Fibroblast of lung (primary cell): ENCODE results near the gene CIB2. TPM values are rescaled to one million over a fixed set of nuclear protein-coding genes. Genes with fewer than 3 reads are reported as not detected.

Source experiments
- DNase-seq, 2 donors: peaks; one replicate each; pipeline versions ENCODE4 v3.0.0 to v3.0.0-alpha.2; 2010; ENCODE audit warnings: low read depth in 2 of 2
- H2AFZ ChIP-seq: 2 replicates; pipeline ENCODE4 v1.5.1; 2012; ENCODE audit warnings: low read length, control low read depth, inconsistent platforms
- H3K27ac ChIP-seq: 2 replicates; pipeline ENCODE4 v1.5.1; 2011; ENCODE audit warnings: low read length, control low read depth; ENCODE audit not compliant: insufficient read depth
- H3K27me3 ChIP-seq: 2 replicates; pipeline ENCODE4 v1.5.1; 2011; ENCODE audit warnings: mild to moderate bottlenecking, low read length; ENCODE audit not compliant: control insufficient read depth, insufficient read depth
- H3K36me3 ChIP-seq: 2 replicates; pipeline ENCODE4 v1.5.1; 2011; ENCODE audit warnings: low read length; ENCODE audit not compliant: control insufficient read depth, insufficient read depth
- H3K4me1 ChIP-seq: 2 replicates; pipeline ENCODE4 v1.5.1; 2011; ENCODE audit warnings: low read length; ENCODE audit not compliant: control insufficient read depth, insufficient read depth; ENCODE audit errors: extremely low read depth
- H3K4me2 ChIP-seq: 2 replicates; pipeline ENCODE4 v1.5.1; 2011; ENCODE audit warnings: low read length, control low read depth; ENCODE audit not compliant: insufficient read depth; ENCODE audit errors: extremely low read depth
- H3K4me3 ChIP-seq, 4 experiments: fragments of 200-600 bp in 1 of 4; sonication (generic) in 1 of 4; replicated peaks in 1 of 4; 2 replicates each; pipeline ENCODE4 v1.5.1; 2011 to 2016; ENCODE audit warnings: low read length in 4 of 4, low read depth in 3 of 4, mild to moderate bottlenecking in 3 of 4, control low read depth in 2 of 4, inconsistent platforms in 1 of 4, mixed read lengths in 1 of 4; ENCODE audit not compliant: insufficient read depth in 1 of 4; ENCODE audit errors: control extremely low read depth in 1 of 4
- H3K79me2 ChIP-seq: 2 replicates; pipeline ENCODE4 v1.5.1; 2012; ENCODE audit warnings: mild to moderate bottlenecking, low read length, inconsistent platforms; ENCODE audit not compliant: control insufficient read depth, insufficient read depth
- H3K9ac ChIP-seq: 2 replicates; pipeline ENCODE4 v1.5.1; 2011; ENCODE audit warnings: mild to moderate bottlenecking, low read length, control low read depth; ENCODE audit not compliant: insufficient read depth
- H3K9me3 ChIP-seq: 2 replicates; pipeline ENCODE4 v1.5.1; 2012; ENCODE audit warnings: low read depth, low read length; ENCODE audit not compliant: control insufficient read depth, insufficient read depth
- H4K20me1 ChIP-seq: 2 replicates; pipeline ENCODE4 v1.5.1; 2011; ENCODE audit warnings: low read length; ENCODE audit not compliant: control insufficient read depth, insufficient read depth; ENCODE audit errors: extremely low read depth
- CTCF ChIP-seq, 2 donors: IDR thresholded peaks in 1 of 2; conservative IDR thresholded peaks in 1 of 2; 1 replicate in 1 of 2; 2 replicates in 1 of 2; pipeline ENCODE4 v1.5.1; 2011 to 2012; ENCODE audit warnings: low read length in 2 of 2, control low read depth in 1 of 2, inconsistent platforms in 1 of 2, low read depth in 1 of 2, mild to moderate bottlenecking in 1 of 2
- EZH2 ChIP-seq: IDR thresholded peaks from 2 replicates; pipeline ENCODE4 v1.5.1; 2012; ENCODE audit warnings: low read length, control low read depth, mild to moderate bottlenecking; ENCODE audit errors: missing control alignments
- polyA plus RNA-seq, 2 donors: library from polyadenylated mRNA; depleted of rRNA in 1 of 2; stranded (reverse) in 1 of 2; unstranded in 1 of 2; fragments of >200 nt; gene quantifications; 2 replicates each; pipeline ENCODE4 v1.2.1, GENCODE V29; 2011 to 2012; ENCODE audit warnings: missing spikeins in 1 of 2
- total RNA-seq: library from RNA; depleted of rRNA; stranded (reverse); fragments of >200 nt; gene quantifications from 2 replicates; pipeline ENCODE4 v1.2.1, GENCODE V29; 2014

The CIB2 gene
- total and polyA plus RNA-seq, 2 donors (not counting 1 experiment from before 2014, with no cell fraction given) = 3.1 to 4.2 TPM

- H3K4me2 ChIP-seq = no peak overlapping the region
- H3K36me3 ChIP-seq = no peaks in the 10 kb centered on the region
- TF ChIP-seq EZH2 (no peak), CTCF (conservative IDR thresholded peaks at IDR 0.05 in 1 of 2, IDR thresholded peaks at IDR 0.05 in 1 of 2; ENCODE audit: low read depth in 1 of 2, low read length in 2 of 2) (no peak)
- no peak overlapping the region for H3K9ac ChIP-seq
- H3K27me3 ChIP-seq = peaks cover 6% of the 10 kb centered on the region
- DNase-seq = no peak
- peaks cover 4% of the 10 kb centered on the region for H3K4me1 ChIP-seq
- H2AFZ ChIP-seq = no peak overlapping the region
- no peaks in the 10 kb centered on the region for H4K20me1 ChIP-seq
- no peaks in the 10 kb centered on the region for H3K9me3 ChIP-seq
- no peak overlapping the region for H3K27ac ChIP-seq
- H3K79me2 ChIP-seq = no peaks in the 10 kb centered on the region
- no peak overlapping the region for H3K4me3 ChIP-seq
These were observed 43.1 kb downstream of the CIB2 start for GRCh38 chr15:78087951-78088772.

- no peak overlapping the region for H3K27ac ChIP-seq
- TF ChIP-seq EZH2 = no peak
- TF ChIP-seq CTCF (conservative IDR thresholded peaks at IDR 0.05 in 1 of 2, IDR thresholded peaks at IDR 0.05 in 1 of 2; ENCODE audit: low read depth in 1 of 2, low read length in 2 of 2) = no peak
- no peak overlapping the region for H3K4me3 ChIP-seq
- H3K27me3 ChIP-seq = peaks cover 1% of the 10 kb centered on the region
- peak; percentile 78 to 94 for DNase-seq
- no peaks in the 10 kb centered on the region for H3K79me2 ChIP-seq
- H3K9me3 ChIP-seq = no peaks in the 10 kb centered on the region
- H4K20me1 ChIP-seq = no peaks in the 10 kb centered on the region
- no peak overlapping the region for H2AFZ ChIP-seq
- no peaks in the 10 kb centered on the region for H3K4me1 ChIP-seq
- H3K36me3 ChIP-seq = no peaks in the 10 kb centered on the region
- H3K4me2 ChIP-seq = no peak overlapping the region
- no peak overlapping the region for H3K9ac ChIP-seq
These were observed 45.3 kb downstream of the CIB2 start for GRCh38 chr15:78085928-78086327.

GRCh38 chr15:78084449-78084750 is 46.8 kb downstream of the CIB2 start:
- Histone ChIP-seq H3K4me2 (no peak overlapping the region), H3K9ac (no peak overlapping the region), H3K4me3 (no peak overlapping the region), H3K4me1 (no peaks in the 10 kb centered on the region), H3K79me2 (no peaks in the 10 kb centered on the region), H3K27me3 (no peaks in the 10 kb centered on the region), H3K36me3 (no peaks in the 10 kb centered on the region), H3K9me3 (no peaks in the 10 kb centered on the region), H4K20me1 (no peaks in the 10 kb centered on the region), H3K27ac (no peak overlapping the region), H2AFZ (no peak overlapping the region)
- no peak for DNase-seq
- TF ChIP-seq EZH2 (no peak), CTCF (conservative IDR thresholded peaks at IDR 0.05 in 1 of 2, IDR thresholded peaks at IDR 0.05 in 1 of 2; ENCODE audit: low read depth in 1 of 2, low read length in 2 of 2) (no peak)
